Upper lobe of left lung (tissue), 6 donors: Measurements from ENCODE around the gene E2F1. TPM values are rescaled to one million over a fixed set of nuclear protein-coding genes. Genes with fewer than 3 reads are reported as not detected.
"Not testable (repeated sequence)": the region's sequence is repeated elsewhere in the genome, so short reads cannot be mapped to it uniquely, and the experiment has no call there.

Source experiments
- ATAC-seq, 2 donors: fragments of 200-7000 bp; cut with Tn5 transposase; one replicate each; pipeline ENCODE4 v1.9.1; 2022; ENCODE audit warnings: mild to moderate bottlenecking in 2 of 2, moderate library complexity in 2 of 2; ENCODE audit not compliant: low FRiP score in 2 of 2
- DNase-seq, 2 donors: peaks; one replicate each; pipeline ENCODE4 v3.0.0-alpha.2; 2019 to 2020
- H3K27ac ChIP-seq, 4 donors: fragments of 200-600 bp; sonication (generic); one replicate each; pipeline ENCODE4 v1.5.1; 2016 to 2019
- H3K27me3 ChIP-seq, 4 donors: fragments of 200-600 bp; sonication (generic); one replicate each; pipeline ENCODE4 v1.5.1; 2017 to 2019
- H3K36me3 ChIP-seq, 4 donors: fragments of 200-600 bp; sonication (generic); one replicate each; pipeline ENCODE4 v1.5.1; 2016 to 2019
- H3K4me1 ChIP-seq, 4 donors: fragments of 200-600 bp; sonication (generic); one replicate each; pipeline ENCODE4 v1.5.1; 2018 to 2019
- H3K4me3 ChIP-seq, 4 donors: fragments of 200-600 bp; sonication (generic); one replicate each; pipeline ENCODE4 v1.5.1; 2017 to 2019; ENCODE audit warnings: mild to moderate bottlenecking in 2 of 4, moderate library complexity in 1 of 4
- H3K9me3 ChIP-seq, 4 donors: fragments of 200-600 bp; sonication (generic); one replicate each; pipeline ENCODE4 v1.5.1; 2018 to 2019
- CTCF ChIP-seq, 6 experiments: fragments of 450-650 bp in 4 of 6; fragments of 200-600 bp in 2 of 6; sonication (generic) in 2 of 6; IDR thresholded peaks; one replicate each; pipeline ENCODE4 v1.5.1; 2016 to 2019; ENCODE audit warnings: antibody characterized with exemption in 6 of 6
- EP300 ChIP-seq, 4 donors: sonication (generic); formaldehyde crosslinking; IDR thresholded peaks; one replicate each; pipeline ENCODE4 v1.5.1; 2017; ENCODE audit warnings: antibody characterized with exemption in 4 of 4, control low read depth in 2 of 4
- POLR2A ChIP-seq, 4 donors: fragments of 450-650 bp; IDR thresholded peaks; one replicate each; pipeline ENCODE4 v1.5.1; 2016 to 2017; ENCODE audit warnings: antibody characterized with exemption in 4 of 4, mild to moderate bottlenecking in 2 of 4
- POLR2AphosphoS5 ChIP-seq, 2 donors: sonication (generic); formaldehyde crosslinking; IDR thresholded peaks; one replicate each; pipeline ENCODE4 v1.5.1; 2017; ENCODE audit warnings: antibody characterized with exemption in 2 of 2
- WGBS, 2 donors: methylation state at CpG; one replicate each; pipeline ENCODE4 v1.1.5; 2017 to 2018; 5-methylcytosine and 5-hydroxymethylcytosine counted together
- total RNA-seq, 6 donors: library from RNA; depleted of rRNA in 4 of 6; stranded (reverse); fragments of >200 nt in 4 of 6; gene quantifications; one replicate each; pipeline versions ENCODE4 v1.1.0 to v1.2.1, GENCODE V29; 2016 to 2021
- donor health status: DM: no; HTN: no; CAD: no; lungs with moderate emphysema.
- donor health status: DM: no; HTN: yes; CAD: no; lungs with severe emphysema.

The E2F1 gene
- total RNA-seq, 6 donors from 2014 or later: 5.5 to 12.9 (median 6.8) TPM

- peaks cover 9 to 23% (median 16%) of the 10 kb centered on the region in 4 donors for H3K36me3 ChIP-seq
- 78 to 80% methylated on average over 11 to 14 of the region's 14 CpGs for WGBS, 2 donors
- peak in 1 of 2 donors; percentile 3 for ATAC-seq
- no peak for DNase-seq
- no peak for TF ChIP-seq POLR2AphosphoS5 (IDR thresholded peaks at IDR 0.05)
- TF ChIP-seq POLR2A (IDR thresholded peaks at IDR 0.05): no peak
- TF ChIP-seq CTCF (IDR thresholded peaks at IDR 0.05): no peak
- no peak for TF ChIP-seq EP300 (IDR thresholded peaks at IDR 0.05)
- H3K4me3 ChIP-seq: no peak overlapping the region
- H3K9me3 ChIP-seq: no peaks in the 10 kb centered on the region
- peak overlapping the region in 2 of 4 donors; percentile 3 to 30 for H3K27ac ChIP-seq
- H3K4me1 ChIP-seq: peaks cover 18 to 33% (median 29%) of the 10 kb centered on the region in 4 donors
- no peaks in the 10 kb centered on the region for H3K27me3 ChIP-seq
Measured at GRCh38 chr20:33648396-33649004, 37.7 kb downstream of the E2F1 start.

- H3K4me3 ChIP-seq: no peak overlapping the region
- H3K4me1 ChIP-seq: peaks cover 12 to 29% (median 24%) of the 10 kb centered on the region in 4 donors
- H3K9me3 ChIP-seq: no peaks in the 10 kb centered on the region
- H3K27ac ChIP-seq: peak overlapping the region in 3 of 4 donors; percentile 8 to 39 (median 30)
- ATAC-seq: peak; percentile 54 to 56
- WGBS, 2 donors: 65 to 66% methylated on average over 11 of the region's 11 CpGs
- no peaks in the 10 kb centered on the region for H3K27me3 ChIP-seq
- no peak for DNase-seq
- TF ChIP-seq POLR2A (IDR thresholded peaks at IDR 0.05): no peak
- H3K36me3 ChIP-seq: peaks cover 9 to 29% (median 17%) of the 10 kb centered on the region in 4 donors
Measured at GRCh38 chr20:33647603-33648395, 38.4 kb downstream of the E2F1 start.

GRCh38 chr20:33646959-33647602, 39.1 kb downstream of the E2F1 start:
- 77 to 78% methylated on average over 14 of the region's 14 CpGs for WGBS, 2 donors
- H3K27ac ChIP-seq: peak overlapping the region in 2 of 4 donors; percentile 8 to 39
- peaks cover 9 to 36% (median 19%) of the 10 kb centered on the region in 4 donors for H3K36me3 ChIP-seq
- not testable (repeated sequence) for H3K4me3 ChIP-seq, H3K27me3 ChIP-seq, H3K9me3 ChIP-seq, DNase-seq, ATAC-seq
- H3K4me1 ChIP-seq: peaks cover 12 to 29% (median 24%) of the 10 kb centered on the region in 4 donors

GRCh38 chr20:33646191-33646590, 40.0 kb downstream of the E2F1 start:
- ATAC-seq (no peak), DNase-seq (no peak)
- Histone ChIP-seq H3K27me3 (no peaks in the 10 kb centered on the region), H3K27ac (no peak overlapping the region), H3K9me3 (no peaks in the 10 kb centered on the region), H3K4me3 (no peak overlapping the region), H3K36me3 (peaks cover 9 to 44% (median 22%) of the 10 kb centered on the region in 4 donors), H3K4me1 (peaks cover 12 to 29% (median 21%) of the 10 kb centered on the region in 4 donors)
- no peak for TF ChIP-seq POLR2AphosphoS5 (IDR thresholded peaks at IDR 0.05)
- TF ChIP-seq CTCF (IDR thresholded peaks at IDR 0.05): no peak
- no peak for TF ChIP-seq EP300 (IDR thresholded peaks at IDR 0.05)
- no peak for TF ChIP-seq POLR2A (IDR thresholded peaks at IDR 0.05)
- 86 to 93% methylated on average over 5 of the region's 5 CpGs for whole genome bisulfite sequencing, 2 donors

GRCh38 chr20:33645396-33645795, 40.8 kb downstream of the E2F1 start:
- H3K36me3 ChIP-seq: peaks cover 10 to 52% (median 26%) of the 10 kb centered on the region in 4 donors
- H3K4me1 ChIP-seq: peaks cover 12 to 29% (median 21%) of the 10 kb centered on the region in 4 donors
- ATAC-seq (no peak), DNase-seq (no peak)
- H3K4me3 ChIP-seq: no peak overlapping the region
- TF ChIP-seq CTCF (IDR thresholded peaks at IDR 0.05): no peak
- TF ChIP-seq EP300 (IDR thresholded peaks at IDR 0.05): no peak
- no peak for TF ChIP-seq POLR2AphosphoS5 (IDR thresholded peaks at IDR 0.05)
- TF ChIP-seq POLR2A (IDR thresholded peaks at IDR 0.05): no peak
- 84 to 88% methylated on average over 2 of the region's 2 CpGs for WGBS, 2 donors
- no peaks in the 10 kb centered on the region for H3K9me3 ChIP-seq
- H3K27me3 ChIP-seq: no peaks in the 10 kb centered on the region
- no peak overlapping the region for H3K27ac ChIP-seq
